Amniotic epithelial cell (primary cell): Measurements from ENCODE around the gene PIGQ.

Experiments used
- DNase-seq: peaks from one replicate; pipeline ENCODE4 v3.0.0-alpha.2; 2010; ENCODE audit warnings: low read depth

Gene PIGQ

DNA sequence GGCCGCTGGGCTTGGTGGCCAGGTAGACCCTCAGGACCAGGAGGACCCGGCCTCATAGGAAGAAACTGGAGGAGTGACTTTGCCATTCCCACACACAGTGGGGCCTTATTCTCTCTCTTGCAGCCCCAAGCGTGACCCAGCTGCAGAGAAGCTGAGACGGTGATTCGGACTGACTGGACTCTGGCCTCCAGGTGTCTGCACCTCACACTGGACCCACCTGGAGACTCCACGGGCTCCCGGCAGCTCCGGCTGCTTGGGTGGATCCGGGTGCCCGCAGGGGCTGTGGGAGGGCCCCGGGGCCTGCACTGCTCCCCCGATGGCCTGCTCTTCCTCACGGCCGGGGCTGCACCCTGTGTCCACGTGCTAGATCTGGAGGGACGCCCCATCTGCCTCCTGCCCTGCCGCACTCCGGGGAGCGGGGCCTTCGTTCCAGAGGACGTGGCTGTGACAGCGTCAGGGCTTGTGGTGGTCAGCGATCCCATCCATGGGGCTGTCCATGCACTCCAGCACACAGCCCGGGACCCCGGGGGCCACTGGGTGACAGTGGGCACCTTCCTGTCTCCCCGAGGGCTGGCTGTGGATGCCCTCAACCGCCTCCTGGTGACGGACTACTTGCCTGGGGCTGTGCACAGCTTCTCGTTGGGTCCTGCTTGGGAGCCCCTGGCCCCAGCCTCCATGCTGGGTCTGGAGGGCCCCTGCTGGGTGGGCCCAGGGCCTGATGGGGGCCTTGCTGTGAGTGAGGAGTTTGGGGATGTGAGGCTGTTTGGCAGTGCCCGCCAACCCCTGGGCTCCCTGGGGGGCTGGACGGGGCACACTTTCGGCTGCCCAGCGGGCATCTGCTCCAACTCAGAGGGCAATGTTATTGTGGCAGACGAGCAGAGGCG is 2.2 kb upstream of the PIGQ start:
- DNase-seq, result no peak

DNA sequence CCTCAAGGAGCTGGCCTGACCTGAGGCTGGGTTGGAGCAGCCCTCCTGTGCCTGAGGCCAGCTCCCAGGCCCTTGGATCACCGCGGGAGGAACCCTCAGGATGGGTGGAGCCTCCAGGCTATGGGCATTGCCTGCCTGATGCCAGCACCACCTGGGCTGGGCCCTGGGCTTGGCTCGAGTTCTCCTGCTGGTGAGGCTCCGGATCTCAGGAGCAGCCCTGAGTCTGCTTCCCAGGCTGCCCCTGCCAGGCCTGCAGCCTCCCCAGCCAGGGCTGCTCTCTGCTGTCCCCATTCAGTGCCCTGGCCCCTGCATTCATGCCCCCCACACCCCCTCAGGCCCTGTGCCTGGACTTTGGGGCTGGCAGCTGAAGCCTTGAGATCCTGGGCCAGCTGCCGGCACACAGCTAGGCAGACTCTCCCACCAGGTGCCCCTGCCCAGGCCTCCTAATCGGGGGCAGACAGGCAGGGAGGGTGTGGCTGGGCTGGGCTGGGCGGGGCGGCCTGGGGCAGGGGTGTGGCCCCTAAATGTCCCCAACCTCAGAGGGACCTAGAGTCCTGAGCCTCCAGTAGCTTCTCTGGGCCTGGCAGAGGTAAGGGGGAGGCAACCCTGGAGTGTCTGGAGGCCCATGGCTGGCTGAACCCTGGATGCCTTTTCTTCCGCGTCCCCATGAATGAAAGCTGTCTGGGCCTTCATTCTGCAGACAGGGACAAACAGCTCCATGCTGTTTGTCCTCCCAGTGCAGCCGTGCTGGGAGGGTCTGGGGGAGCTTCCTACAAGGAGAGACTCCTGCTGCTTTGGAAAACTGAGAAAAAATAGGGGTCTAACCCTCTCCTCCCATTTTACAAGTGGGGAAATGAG is 1.1 kb upstream of the PIGQ start:
- DNase-seq, result no peak

DNA sequence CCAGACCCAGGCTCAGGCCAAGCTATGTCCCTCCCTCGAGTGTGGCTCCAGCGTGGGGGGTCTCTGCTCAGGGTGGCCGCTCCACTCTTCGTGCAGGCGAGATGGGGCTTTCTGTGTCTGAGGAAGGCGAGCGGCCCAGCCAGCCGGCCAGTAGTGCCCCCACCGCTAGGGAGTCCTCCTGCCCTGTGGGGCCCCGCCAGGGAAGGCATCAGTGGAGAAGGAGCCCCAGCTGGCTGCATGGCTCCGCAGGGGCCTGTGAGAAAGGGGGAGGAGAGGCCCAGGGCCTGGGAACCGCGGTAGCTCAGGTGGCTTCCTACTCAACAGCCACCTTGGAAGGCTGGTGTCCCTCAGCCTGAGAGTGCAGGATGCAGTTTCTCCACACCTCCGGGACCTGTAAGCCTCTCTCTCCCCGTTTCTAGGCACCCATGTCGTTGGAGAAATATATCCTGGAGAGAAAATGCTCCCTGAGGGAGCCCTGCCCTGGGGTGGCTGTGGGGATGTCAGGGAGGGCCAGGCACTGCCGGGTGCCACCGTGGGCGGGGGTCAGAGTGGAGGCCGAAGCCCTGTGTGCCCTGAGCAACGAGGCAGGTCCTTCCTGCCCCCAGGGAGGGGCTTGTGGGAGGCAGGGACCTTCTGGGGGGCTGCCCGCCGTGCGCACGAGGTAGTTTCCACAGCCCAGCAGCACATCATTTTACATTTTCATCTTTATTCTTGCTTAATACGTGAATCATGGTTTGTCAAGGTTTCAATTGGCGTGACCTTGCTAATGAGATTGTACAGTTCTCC is 3.3 kb downstream of the PIGQ start:
- no peak for DNase-seq

DNA sequence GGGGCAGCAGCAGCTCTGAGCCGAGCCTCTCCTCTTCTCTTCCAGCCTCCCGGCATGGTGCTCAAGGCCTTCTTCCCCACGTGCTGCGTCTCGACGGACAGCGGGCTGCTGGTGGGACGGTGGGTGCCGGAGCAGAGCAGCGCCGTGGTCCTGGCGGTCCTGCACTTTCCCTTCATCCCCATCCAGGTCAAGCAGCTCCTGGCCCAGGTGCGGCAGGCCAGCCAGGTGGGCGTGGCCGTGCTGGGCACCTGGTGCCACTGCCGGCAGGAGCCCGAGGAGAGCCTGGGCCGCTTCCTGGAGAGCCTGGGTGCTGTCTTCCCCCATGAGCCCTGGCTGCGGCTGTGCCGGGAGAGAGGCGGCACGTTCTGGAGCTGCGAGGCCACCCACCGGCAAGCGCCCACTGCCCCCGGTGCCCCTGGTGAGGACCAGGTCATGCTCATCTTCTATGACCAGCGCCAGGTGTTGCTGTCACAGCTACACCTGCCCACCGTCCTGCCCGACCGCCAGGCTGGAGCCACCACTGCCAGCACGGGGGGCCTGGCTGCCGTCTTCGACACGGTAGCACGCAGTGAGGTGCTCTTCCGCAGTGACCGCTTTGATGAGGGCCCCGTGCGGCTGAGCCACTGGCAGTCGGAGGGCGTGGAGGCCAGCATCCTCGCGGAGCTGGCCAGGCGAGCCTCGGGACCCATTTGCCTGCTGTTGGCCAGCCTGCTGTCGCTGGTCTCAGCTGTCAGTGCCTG is 4.4 kb downstream of the PIGQ start:
- no peak for DNase-seq

DNA sequence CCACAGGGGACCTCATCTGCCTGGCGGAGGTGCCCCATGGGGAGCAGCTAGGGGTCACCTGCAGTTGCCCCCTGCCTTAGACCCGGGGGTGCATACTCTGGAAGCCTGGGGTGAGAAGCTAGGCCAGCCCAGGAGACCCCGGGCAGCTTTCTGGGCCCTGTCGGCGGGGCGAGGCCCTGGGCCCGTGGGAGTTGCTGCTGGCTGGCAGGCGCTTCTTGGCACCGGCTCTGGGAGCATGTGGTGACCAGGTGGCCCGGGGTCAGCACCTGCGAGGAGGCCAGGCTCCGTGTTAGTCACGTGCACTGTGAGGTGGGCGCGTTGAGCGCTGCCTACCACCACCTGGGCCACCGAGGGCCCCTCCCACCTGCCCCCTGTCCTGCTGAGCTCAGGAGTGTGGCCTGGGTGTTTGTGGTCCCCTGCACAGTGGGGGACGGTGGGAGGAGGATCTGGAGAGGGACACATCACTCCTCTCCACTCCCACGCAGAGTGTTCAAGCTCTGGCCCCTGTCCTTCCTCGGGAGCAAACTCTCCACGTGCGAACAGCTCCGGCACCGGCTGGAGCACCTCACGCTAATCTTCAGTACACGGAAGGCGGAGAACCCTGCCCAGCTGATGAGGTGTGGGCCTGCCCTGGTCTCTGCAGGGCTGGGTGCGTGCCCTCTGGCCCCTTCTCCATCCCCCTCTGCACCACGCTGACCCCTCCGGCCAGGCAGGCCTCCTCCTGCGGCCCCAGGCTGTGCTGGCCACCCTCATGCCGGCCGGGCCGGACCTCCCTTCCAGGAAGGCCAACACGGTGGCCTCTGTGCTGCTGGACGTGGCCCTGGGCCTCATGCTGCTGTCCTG is 5.8 kb downstream of the PIGQ start:
- no peak for DNase-seq

DNA sequence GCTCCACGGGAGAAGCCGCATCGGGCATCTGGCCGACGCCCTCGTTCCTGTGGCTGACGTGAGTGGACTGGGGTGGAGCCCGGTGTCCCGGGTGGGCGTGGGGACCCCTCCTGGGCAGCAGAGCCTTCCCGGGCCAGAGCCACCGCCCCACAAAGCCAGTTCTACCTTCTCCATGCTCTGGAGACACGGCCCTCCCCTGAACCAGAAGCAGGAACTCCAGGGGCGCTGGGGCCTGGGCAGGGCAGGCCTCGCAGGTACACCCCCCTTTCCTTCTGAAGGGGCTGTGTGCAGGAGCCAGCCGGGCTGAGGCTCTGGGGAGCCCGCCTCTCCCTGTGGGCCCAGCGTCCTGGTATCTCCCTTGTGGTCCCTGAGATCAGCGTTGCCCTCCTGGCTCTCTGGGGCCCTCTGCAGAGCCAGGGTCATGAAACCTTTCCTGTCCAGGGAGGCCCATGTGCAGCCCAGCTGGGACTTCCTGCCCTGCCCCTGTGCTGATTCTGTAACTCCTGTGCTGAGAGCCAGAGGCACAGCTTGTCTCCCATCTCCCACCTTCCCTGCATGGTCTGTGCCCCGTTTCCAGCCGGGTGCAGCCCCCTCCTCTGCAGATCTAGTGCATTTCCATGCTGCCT is 6.5 kb downstream of the PIGQ start:
- no peak for DNase-seq

DNA sequence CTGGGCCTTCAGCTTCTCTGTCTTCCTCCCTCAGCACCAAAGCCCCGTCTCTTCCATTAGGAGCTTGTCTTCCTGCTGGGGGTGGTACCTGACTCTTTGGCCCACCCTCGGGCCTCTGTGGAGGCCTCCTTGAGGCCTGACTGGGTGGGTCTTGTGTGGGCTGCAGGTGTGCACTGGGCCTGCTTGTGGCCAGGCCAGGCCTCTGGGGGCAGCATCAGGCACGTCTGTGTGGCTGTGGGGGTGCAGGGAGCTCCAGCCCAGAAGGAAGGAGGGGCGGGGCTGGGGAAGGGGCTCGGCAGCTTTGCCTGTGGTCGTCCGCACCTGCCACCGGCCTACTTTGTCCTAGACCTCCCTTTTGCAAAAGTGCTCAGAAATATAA is 7.0 kb downstream of the PIGQ start:
- DNase-seq, result no peak

DNA sequence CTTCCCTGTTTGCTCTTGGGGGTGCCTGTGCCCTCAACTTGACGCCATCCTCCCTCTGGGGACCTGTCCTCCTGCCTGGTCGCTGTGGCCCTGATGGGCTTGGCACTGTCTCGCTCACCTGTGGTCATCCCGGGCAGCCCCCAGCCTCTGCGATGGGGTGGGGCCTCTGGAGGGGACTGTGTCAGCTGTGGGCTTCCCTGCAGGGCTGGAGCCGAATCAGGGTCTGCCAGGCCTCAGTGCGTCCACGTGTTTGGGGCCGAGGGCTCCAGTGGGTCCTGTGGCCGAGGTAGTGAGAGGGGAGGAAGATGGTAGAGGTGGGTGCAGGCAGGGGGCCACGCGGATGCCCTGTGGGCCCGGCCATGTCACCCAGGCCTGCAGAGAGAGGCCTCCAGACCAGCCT is 8.0 kb downstream of the PIGQ start:
- DNase-seq, result no peak

DNA sequence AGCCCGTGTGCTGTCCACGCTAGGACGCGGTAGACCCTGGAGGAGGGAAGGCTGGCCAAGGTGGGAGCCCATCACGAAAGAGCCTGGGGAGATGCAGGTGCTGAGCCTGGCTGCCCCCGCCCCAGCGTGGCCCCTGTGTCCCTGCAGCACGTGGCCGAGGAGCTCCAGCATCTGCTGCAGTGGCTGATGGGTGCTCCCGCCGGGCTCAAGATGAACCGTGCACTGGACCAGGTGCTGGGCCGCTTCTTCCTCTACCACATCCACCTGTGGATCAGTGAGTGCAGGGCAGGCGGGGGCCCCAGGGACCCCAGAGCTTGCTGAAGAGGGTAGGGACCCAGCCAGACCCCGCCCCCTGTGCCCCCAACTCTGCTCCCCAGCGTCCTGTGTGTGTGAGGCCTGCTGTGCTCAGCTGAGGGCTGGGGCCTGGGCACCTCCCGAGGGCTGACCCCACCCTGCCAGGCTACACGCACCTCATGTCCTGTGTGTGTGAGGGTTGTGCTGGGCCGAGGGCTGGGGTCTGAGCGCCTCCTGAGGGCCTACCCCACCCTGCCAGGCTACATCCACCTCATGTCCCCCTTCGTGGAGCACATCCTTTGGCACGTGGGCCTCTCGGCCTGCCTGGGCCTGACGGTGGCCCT is 8.6 kb downstream of the PIGQ start:
- DNase-seq, result no peak

DNA sequence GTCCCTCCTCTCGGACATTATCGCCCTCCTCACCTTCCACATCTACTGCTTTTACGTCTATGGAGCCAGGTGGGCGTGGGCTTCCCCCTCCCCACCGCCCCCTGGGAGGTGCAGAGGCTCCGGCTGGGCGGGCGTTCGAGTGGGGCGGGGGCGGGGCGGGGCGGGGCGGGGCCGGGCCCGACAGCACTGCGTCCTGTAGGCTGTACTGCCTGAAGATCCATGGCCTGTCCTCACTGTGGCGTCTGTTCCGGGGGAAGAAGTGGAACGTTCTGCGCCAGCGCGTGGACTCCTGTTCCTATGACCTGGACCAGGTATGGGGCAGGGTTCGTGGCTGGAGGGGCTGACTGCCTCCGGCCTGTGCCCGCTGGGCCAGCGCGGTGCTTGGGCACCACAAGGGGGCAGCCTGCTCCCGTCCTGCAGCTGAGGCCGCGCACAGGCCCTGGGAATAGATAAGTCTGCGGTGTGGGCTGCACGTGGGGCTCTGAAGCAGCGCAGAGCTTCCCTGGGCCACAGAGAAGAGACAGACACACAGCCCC is 9.2 kb downstream of the PIGQ start:
- DNase-seq, result peak; percentile 78

DNA sequence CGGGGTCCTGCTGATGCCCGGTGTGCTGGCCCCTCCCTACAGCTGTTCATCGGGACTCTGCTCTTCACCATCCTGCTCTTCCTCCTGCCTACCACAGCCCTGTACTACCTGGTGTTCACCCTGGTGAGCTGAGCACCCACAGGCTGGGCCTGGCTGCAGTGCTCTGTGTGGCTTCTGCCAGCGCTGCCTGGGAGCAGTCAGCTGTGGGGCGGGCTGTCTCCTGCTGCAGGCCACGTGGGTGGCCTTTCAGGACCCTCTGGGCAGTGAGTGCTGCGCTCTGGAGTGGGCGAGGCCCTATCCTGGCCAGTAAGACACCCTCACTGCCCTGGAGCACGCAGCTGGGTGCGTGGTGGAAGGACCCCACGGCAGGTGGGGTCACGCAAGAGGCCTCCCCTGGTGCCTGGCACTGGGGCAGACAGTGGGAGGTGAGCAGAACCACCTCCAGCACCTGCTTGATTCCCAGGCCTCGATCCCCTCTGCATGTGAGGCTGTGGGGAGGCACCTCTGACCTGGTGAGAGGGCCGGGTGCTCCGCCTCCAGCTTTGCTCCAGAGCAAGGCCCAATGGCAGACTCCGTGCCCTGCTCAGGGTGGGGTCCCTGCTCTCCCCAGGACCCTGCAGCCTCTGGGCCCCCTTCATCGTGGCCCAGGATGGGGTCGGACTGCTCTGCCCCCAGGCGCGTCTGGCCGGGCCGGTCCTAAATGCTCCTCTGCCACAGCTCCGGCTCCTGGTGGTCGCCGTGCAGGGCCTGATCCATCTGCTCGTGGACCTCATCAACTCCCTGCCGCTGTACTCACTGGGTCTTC is 10.6 kb downstream of the PIGQ start:
- DNase-seq, result no peak

DNA sequence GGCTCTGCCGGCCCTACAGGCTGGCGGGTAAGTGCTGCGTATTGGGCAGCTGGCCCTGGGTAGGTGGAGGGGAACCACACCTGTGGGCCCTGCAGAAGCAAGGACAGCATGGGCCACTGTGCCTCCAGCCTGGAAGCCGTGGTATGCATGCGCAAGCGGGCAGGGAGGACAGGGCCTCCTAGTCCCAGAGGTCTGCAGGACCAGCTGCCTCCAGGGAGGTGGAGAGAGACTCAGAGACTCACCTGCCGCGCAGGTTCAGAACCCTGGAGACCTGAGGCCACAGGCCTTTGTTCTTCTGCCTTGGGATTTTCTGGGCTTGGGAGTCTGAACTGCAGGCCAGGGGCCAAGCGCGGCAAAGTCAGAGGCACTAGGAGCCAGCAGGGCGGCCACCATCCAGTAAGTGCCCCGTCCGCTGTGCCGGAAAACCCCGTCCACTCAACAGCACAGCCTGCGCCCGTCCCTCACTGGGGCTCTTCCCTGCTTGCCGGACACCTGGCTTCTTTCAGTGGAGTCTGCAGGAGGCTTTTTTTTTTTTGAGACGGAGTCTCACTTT is 11.3 kb downstream of the PIGQ start:
- no peak for DNase-seq

DNA sequence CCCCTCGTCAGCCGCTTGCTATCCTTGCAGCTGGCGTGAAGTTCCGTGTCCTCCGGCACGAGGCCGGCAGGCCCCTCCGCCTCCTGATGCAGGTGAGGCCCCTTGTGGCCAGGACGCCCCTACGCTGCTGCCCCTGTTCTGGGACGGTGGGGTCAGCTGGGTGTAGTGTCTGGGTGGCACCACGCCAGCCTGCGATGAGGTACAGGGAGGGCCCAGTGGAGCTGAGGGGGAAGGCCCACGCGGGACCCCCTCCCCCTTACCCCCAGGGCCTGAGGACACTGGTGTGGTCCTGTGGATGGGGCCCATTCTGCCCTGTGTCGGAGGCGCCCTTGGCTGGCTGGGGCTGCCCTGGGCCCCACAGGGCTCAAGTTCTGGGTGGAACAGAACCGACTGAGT is 12.4 kb downstream of the PIGQ start:
- DNase-seq, result no peak

DNA sequence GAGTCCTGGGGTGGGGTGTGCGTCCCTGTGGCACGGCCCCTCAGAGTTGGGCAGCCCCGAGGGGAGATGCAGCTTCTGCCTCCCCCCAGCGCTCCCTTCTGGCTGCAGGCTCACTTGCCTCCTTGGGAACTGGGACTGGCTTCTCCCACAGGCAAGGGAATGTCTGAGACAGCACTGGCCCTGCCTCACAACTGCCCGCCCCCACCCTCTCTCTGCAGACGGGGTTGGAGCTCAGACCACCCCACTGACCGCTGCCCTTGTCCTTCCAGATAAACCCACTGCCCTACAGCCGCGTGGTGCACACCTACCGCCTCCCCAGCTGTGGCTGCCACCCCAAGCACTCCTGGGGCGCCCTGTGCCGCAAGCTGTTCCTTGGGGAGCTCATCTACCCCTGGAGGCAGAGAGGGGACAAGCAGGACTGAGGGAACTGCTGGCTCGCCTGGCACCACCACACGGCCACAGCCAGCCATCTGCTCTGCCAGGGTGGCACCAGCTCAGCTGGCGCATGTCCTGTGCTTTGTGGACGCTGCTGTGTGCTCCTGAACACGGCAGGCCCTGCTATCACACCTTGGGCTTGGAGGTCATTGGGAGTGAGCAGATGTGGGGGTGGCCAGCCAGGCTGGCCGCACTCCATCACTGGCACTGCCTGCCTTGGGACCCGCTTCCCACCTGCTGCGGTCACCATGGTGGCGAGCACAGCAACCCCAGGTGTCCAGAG is 13.0 kb downstream of the PIGQ start:
- DNase-seq, result no peak

DNA sequence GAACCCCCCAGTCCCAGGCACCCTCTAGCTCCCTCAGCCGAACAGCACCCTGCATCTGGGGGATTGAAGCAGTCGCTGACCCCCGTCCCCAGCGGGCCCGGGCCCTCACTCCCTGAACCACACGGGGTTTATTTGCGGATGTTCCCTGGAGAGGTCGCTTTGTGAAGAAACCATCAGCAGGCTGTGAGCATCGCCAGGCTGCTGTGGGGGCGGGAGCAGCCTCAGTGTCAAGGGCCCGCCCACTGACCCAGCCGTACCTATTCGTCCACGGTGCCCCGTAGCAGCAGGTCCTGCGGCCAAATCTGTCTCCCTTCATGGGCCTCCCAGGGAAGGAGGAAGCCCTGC is 13.7 kb downstream of the PIGQ start:
- peak; percentile 16 for DNase-seq

DNA sequence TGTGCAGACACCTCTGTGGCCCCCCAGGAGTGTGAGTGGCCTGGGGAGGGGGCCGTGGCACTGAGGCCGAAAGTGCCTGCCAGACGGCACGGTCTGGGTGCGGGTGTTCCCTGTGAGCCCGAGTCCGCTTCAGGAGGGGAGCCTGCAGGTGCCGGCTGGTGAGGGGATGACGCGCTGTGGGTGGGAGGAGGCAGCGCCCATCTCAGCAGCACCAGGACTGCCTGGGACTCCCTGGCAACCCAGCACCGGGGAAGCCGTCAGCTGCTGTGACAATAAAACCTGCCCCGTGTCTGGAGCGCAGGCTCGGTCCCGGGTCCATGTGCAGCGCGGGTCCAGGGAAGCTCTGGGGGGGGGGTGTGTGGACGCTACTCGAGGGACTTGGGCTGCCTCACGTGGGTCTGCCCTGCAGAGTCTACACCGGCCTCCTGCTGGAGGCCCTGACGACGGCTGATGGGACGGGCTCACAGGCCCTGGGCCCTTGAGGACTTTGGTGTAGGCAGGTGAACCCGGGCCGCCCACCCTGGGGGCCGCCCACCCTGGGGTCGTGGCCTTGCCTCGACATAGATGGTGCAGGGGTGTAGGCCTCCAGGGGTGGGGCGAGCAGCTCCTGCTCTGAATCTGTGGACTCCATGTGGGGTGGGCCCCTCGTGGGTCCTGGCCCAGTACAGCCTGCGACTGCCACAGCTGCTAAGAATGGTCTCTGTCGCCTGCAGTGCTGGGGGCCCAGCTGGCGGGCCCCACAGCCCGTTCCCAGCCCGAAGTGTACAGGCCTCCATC is 14.2 kb downstream of the PIGQ start:
- DNase-seq, result no peak

DNA sequence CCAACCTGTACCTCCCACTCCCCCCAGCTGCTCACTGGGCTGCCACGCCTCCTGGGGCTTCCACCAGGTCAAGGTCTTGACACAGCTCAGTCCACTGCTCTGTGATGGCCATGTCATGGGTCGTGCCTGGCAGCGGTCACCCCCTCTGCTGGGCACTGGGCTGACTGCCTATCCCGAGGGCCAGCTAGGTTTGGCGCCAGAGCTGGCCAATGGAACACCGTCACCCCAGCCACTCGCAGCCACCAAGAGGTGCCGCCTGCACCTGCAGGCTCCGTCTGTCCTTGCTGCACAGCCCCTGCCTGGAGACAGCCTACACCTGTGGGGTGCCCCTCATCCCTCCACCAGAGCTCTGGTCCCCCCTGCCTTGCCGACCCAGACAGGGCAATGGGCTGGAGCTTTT is 15.6 kb downstream of the PIGQ start:
- DNase-seq, result no peak
